Activated CD4-positive, alpha-beta T cell treated with anti-CD3 and anti-CD28 coated beads, Interleukin-2, amount 10 ng/mL, durations not matched to agents 24 days and 14 days (primary cell): ENCODE data around the gene OR2K2. TPM values are rescaled to one million over a fixed set of nuclear protein-coding genes. Genes with fewer than 3 reads are reported as not detected.
"Not testable (repeated sequence)": the region's sequence is repeated elsewhere in the genome, so short reads cannot be mapped to it uniquely, and the experiment has no call there.

Source experiments
- DNase-seq: peaks from one replicate; pipeline ENCODE4 v3.0.0; 2022
- H3K27ac Mint-ChIP-seq: one replicate; pipeline ENCODE4 v1.8.0; 2022; ENCODE audit warnings: mild to moderate bottlenecking, mixed read lengths
- H3K27me3 Mint-ChIP-seq: one replicate; pipeline ENCODE4 v1.8.0; 2022; ENCODE audit warnings: mixed read lengths
- H3K36me3 Mint-ChIP-seq: one replicate; pipeline ENCODE4 v1.8.0; 2022; ENCODE audit warnings: low read depth, mild to moderate bottlenecking, mixed read lengths
- H3K4me1 Mint-ChIP-seq: one replicate; pipeline ENCODE4 v1.8.0; 2021; ENCODE audit warnings: mixed read lengths
- H3K4me3 Mint-ChIP-seq: one replicate; pipeline ENCODE4 v1.8.0; 2022; ENCODE audit warnings: mild to moderate bottlenecking, moderate library complexity, mixed read lengths
- H3K9me3 Mint-ChIP-seq: one replicate; pipeline ENCODE4 v1.8.0; 2021; ENCODE audit warnings: mixed read lengths
- intact Hi-C: fragments of 100-400 bp; cut with micrococcal nuclease; formaldehyde crosslinking; loops from one replicate; pipeline ENCODE4 v1.15.1; 2023
- total RNA-seq: library from RNA; stranded (reverse); gene quantifications from 2 replicates; pipeline ENCODE4 v1.2.3, GENCODE V29; 2022

The OR2K2 gene
- total RNA-seq, 1 donor from 2014 or later: not detected

GRCh38 chr9:111316796-111317195 lies 13.2 kb downstream of the OR2K2 start:
- Mint-ChIP-seq H3K9me3 (peaks cover 4% of the 10 kb centered on the region), H3K27me3 (no peaks in the 10 kb centered on the region), H3K36me3 (no peaks in the 10 kb centered on the region), H3K4me1 (no peaks in the 10 kb centered on the region), H3K27ac (no peak overlapping the region), H3K4me3 (no peak overlapping the region)
- intact Hi-C loops: no loop called here
- DNase-seq: no peak

- intact Hi-C loops: no loop called here
- H3K9me3 Mint-ChIP-seq: no peaks in the 10 kb centered on the region
- H3K4me1 Mint-ChIP-seq: no peaks in the 10 kb centered on the region
- H3K27ac Mint-ChIP-seq: no peak overlapping the region
- no peak for DNase-seq
- H3K36me3 Mint-ChIP-seq: no peaks in the 10 kb centered on the region
- no peaks in the 10 kb centered on the region for H3K27me3 Mint-ChIP-seq
- H3K4me3 Mint-ChIP-seq: no peak overlapping the region
These were observed 24.1 kb downstream of the OR2K2 start for GRCh38 chr9:111305914-111306313.

- DNase-seq, H3K27me3 Mint-ChIP-seq, H3K36me3 Mint-ChIP-seq, H3K27ac Mint-ChIP-seq, H3K4me1 Mint-ChIP-seq, H3K9me3 Mint-ChIP-seq, H3K4me3 Mint-ChIP-seq, intact Hi-C loops: not testable (repeated sequence)
These were observed 26.0 kb downstream of the OR2K2 start for GRCh38 chr9:111304000-111304399.

GRCh38 chr9:111301195-111301594 lies 28.8 kb downstream of the OR2K2 start:
- peaks cover 3% of the 10 kb centered on the region for H3K27me3 Mint-ChIP-seq
- H3K9me3 Mint-ChIP-seq: no peaks in the 10 kb centered on the region

DNA sequence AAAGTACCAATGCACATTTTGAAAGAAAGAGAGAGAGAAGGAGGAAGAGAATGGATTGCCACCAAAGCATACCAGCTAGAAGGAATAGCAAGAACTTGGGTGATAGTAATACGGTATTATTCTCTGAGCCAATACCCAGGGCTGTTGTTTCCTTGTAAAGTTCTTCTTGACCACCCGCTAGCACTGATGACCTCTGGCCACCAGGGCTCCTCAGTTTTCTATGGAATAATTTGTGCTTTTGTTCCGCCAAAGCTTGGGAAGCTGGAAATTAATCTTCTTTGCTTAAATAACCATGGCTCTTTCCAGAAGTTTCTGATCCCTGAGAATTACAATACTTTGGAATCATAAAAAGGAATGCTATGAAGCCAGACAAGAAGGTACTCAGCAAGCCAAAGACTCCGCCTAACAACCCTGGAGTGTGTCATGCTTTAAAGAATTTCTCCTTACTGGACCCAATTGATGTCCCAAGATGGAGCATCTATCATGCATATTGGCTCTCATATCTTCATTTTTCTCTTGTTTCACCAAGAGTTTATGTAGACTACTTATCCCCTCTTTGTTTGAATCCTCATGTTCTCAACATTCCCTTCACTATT lies 29.8 kb downstream of the OR2K2 start:
- H3K27ac Mint-ChIP-seq: no peak overlapping the region

More at GRCh38 chr9:111301195-111301594, 28.8 kb downstream of the OR2K2 start:
- no peak for DNase-seq
- Mint-ChIP-seq H3K36me3 (no peaks in the 10 kb centered on the region), H3K4me3 (no peak overlapping the region), H3K4me1 (no peaks in the 10 kb centered on the region), H3K27ac (no peak overlapping the region)
- intact Hi-C loops: no loop called here

DNA sequence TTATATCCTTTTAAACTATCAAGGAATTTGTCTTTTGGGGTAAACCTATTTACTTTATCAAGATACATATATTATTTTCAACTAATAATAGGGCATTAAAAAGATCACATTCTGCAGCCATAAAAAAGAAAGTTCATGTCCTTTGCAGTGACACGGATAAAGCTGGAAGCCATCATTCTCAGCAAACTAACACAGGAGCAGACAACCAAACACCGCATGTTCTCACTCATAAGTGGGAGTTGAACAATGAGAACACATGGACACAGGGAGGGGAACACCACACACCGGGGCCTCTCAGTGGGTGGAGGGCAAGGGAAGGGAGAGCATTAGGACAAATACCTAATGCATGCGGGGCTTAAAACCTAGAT lies 30.4 kb downstream of the OR2K2 start:
- intact Hi-C loops: loop anchor here (5.0 kb wide), 1 partner anchor 1117 kb away; no protein-coding TSS in a partner anchor
- H3K27me3 Mint-ChIP-seq, H3K36me3 Mint-ChIP-seq, H3K4me3 Mint-ChIP-seq, H3K27ac Mint-ChIP-seq, H3K4me1 Mint-ChIP-seq, DNase-seq, H3K9me3 Mint-ChIP-seq: not testable (repeated sequence)

More for the DNA sequence above, 29.8 kb downstream of the OR2K2 start:
- Mint-ChIP-seq H3K9me3 (no peaks in the 10 kb centered on the region), H3K4me1 (no peaks in the 10 kb centered on the region), H3K36me3 (no peaks in the 10 kb centered on the region), H3K4me3 (no peak overlapping the region), H3K27me3 (peaks cover 4% of the 10 kb centered on the region)
- intact Hi-C loops: no loop called here
- DNase-seq: no peak

DNA sequence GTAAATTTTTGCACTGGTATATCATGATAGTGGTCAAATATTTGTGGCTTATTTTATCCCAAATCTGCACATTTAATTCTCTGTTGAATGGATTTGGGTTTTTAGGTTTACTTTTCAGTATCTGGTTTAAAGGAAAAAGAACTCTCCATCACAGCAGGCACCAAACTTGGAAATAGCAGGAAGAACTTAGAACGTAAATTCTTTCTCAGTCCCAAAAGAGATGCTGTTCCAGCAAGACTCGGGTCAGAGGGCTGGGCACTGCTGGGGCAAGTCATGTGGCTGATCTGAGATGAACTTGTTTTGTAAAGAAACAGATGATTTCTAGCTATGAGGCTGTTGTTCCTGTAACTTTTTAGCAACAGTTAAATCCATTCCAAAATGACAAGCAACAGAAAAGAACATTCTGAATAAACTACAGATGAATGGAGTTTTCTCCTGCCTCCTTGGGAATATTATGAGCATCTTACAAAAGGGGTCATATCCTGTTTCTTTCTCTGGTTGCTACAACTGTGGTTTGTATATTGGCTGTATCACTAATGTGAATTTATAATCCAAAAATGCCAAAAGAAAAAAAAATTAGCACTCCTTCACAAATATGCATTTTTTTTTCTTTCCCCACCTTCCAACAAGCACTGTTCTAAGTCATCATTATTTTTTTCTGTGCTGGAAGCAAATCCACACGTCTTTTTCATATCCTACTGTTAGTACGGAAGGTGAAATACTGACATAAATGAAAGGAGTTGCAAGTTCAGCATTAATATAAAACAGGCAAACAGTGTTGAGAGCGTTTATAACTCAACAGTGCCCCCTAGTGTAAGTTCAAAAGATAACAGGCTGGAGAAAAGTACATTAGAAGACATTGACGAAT lies 31.1 kb downstream of the OR2K2 start:
- DNase-seq: peak; percentile 60
- intact Hi-C loops: loop anchor here (5.0 kb wide), 1 partner anchor 1117 kb away; no protein-coding TSS in a partner anchor
- no peaks in the 10 kb centered on the region for H3K4me1 Mint-ChIP-seq
- H3K9me3 Mint-ChIP-seq: no peaks in the 10 kb centered on the region
- no peak overlapping the region for H3K27ac Mint-ChIP-seq
- no peak overlapping the region for H3K4me3 Mint-ChIP-seq
- H3K27me3 Mint-ChIP-seq: peaks cover 6% of the 10 kb centered on the region
- H3K36me3 Mint-ChIP-seq: no peaks in the 10 kb centered on the region

DNA sequence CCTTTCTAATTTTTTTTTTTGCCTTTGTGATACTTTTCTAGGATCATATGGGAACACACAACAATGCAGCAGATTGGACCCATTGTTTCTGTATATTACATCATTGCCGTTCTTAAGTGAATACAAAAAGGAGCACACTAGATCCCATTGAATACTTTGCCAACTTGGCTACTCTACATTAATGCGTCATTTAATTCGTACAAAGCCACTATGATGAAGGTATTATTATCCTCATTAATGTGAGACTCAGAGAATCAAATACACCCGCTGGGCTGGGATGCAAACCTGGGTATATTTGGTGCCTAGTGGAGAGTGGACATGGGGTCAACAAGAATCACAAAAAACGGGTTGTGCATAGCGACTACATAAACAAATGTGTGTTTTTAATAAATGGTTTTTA lies 31.9 kb downstream of the OR2K2 start:
- Mint-ChIP-seq H3K4me3 (no peak overlapping the region), H3K36me3 (no peaks in the 10 kb centered on the region), H3K27ac (no peak overlapping the region), H3K4me1 (no peaks in the 10 kb centered on the region), H3K27me3 (peaks cover 6% of the 10 kb centered on the region), H3K9me3 (no peaks in the 10 kb centered on the region)
- intact Hi-C loops: loop anchor here (5.0 kb wide), 1 partner anchor 1116 kb away; no protein-coding TSS in a partner anchor
- DNase-seq: no peak

DNA sequence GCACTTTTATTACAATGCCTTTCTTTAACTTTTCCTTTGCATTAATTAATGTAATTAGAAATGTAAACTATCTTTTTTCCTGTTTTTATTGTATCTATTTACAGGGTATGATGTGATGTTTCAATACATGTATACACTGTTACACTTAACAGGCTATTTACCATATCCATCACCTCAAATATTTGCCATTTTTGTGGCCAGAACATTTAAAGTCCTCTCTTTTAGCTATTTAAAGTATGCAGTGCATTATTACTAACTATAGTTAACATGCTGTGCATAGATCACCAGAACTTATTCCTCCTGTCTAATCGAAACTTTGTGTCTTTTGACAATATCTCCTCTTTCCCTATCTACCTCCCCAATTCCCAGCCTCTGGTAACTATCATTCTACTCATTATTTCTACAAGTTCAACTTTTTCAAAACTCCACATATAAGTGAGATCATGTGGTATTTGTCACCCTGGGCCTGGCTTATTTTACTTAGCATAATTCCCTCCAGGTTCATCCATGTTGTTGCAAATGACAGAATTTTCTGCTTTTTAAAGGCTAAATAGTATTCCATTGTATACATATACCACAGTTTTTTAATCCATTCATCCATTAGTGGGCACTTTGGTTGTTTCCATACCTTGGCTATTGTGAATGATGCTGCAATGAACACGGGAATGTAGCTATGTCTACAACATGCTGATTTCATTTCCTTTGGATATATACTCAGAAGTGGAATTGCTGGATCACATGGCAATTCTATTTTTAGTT lies 32.8 kb downstream of the OR2K2 start:
- H3K4me1 Mint-ChIP-seq: no peaks in the 10 kb centered on the region
- intact Hi-C loops: loop anchor here (5.0 kb wide), 1 partner anchor 1115 kb away; no protein-coding TSS in a partner anchor
- DNase-seq: no peak
- H3K4me3 Mint-ChIP-seq: no peak overlapping the region
- H3K9me3 Mint-ChIP-seq: no peaks in the 10 kb centered on the region
- H3K27ac Mint-ChIP-seq: no peak overlapping the region
- no peaks in the 10 kb centered on the region for H3K36me3 Mint-ChIP-seq
- H3K27me3 Mint-ChIP-seq: peaks cover 6% of the 10 kb centered on the region

DNA sequence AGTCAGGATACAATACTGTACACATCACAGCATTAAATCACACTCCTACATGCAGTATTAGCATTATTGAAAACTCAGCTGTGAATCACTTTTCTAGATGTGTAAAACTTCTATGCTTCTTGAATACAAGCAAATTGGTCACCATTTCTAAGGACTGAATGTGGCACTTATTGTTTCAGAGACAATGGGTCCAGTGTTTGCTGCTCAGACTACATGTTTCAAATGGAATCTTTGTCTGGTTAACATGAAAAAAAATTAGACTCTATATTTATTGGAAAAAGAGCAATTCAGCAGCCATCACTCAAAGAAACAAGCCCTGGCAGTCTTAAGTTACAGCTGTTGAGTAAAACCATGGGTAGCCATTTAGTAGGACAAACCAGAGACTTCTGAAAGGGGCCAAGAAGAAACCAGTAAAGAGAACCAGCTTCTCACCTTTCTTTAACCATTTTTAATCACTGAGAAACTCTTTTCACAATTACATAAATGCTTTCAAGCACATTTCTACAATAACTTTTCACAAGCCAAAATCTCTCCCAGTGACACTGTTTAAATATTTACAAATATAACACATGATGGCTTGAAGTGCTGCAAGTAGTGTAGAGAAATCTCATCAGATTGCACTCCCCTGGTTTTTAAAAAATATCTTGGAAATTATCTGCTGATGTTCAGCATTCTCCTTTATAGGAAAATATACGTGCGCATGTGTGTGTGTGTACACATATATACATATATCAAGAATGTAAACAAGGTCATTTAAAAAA lies 35.2 kb downstream of the OR2K2 start:
- Mint-ChIP-seq H3K4me3 (no peak overlapping the region), H3K36me3 (no peaks in the 10 kb centered on the region), H3K9me3 (no peaks in the 10 kb centered on the region), H3K4me1 (no peaks in the 10 kb centered on the region), H3K27ac (no peak overlapping the region), H3K27me3 (peaks cover 8% of the 10 kb centered on the region)
- intact Hi-C loops: loop anchor here (5.0 kb wide), 1 partner anchor 1113 kb away; no protein-coding TSS in a partner anchor
- no peak for DNase-seq

GRCh38 chr9:111287127-111287526 lies 42.9 kb downstream of the OR2K2 start:
- Mint-ChIP-seq H3K9me3 (no peaks in the 10 kb centered on the region), H3K4me1 (peaks cover 5% of the 10 kb centered on the region), H3K4me3 (no peak overlapping the region), H3K27ac (no peak overlapping the region), H3K36me3 (no peaks in the 10 kb centered on the region), H3K27me3 (peaks cover 2% of the 10 kb centered on the region)
- intact Hi-C loops: no loop called here
- DNase-seq: no peak

DNA sequence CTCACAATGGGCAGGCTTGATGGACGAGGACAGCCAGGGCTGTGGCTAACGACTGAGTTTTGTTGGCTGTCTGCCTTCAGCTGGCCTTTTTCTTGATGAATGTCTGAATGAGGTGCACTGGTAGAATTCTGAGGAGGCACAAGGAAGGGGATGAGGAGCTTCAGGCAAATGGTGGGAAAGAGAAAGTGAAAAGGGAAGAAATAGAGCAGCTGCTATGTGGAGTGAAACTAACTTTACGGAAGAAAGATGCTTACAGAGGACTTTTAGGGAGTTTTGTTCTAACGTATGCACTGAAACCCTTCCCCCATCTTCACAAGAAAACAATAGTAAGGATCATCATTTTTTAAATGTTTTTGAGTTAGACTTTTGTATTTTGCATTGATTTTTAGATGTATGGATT lies 45.3 kb downstream of the OR2K2 start:
- H3K4me1 Mint-ChIP-seq: peaks cover 5% of the 10 kb centered on the region
- intact Hi-C loops: no loop called here
- no peak for DNase-seq
- H3K36me3 Mint-ChIP-seq: no peaks in the 10 kb centered on the region
- no peak overlapping the region for H3K27ac Mint-ChIP-seq
- no peaks in the 10 kb centered on the region for H3K27me3 Mint-ChIP-seq
- no peak overlapping the region for H3K4me3 Mint-ChIP-seq
- no peaks in the 10 kb centered on the region for H3K9me3 Mint-ChIP-seq

GRCh38 chr9:111282845-111283244 lies 47.2 kb downstream of the OR2K2 start:
- intact Hi-C loops: no loop called here
- no peaks in the 10 kb centered on the region for H3K4me1 Mint-ChIP-seq
- H3K4me3 Mint-ChIP-seq: no peak overlapping the region
- peaks cover under 1% of the 10 kb centered on the region for H3K27me3 Mint-ChIP-seq
- H3K9me3 Mint-ChIP-seq: no peaks in the 10 kb centered on the region
- no peak overlapping the region for H3K27ac Mint-ChIP-seq
- H3K36me3 Mint-ChIP-seq: no peaks in the 10 kb centered on the region
- DNase-seq: no peak
